HepG2 (cell line): ENCODE data around the gene CRAT.

Experiments used
- ATM ChIP-seq: fragments of 450-650 bp; IDR thresholded peaks from 2 replicates; pipeline ENCODE4 v1.7.1; 2017; ENCODE audit warnings: mild to moderate bottlenecking, borderline replicate concordance
- CTCF ChIP-seq: sonication (generic); formaldehyde crosslinking; IDR thresholded peaks from 2 replicates; pipeline ENCODE4 v1.5.0; 2020; ENCODE audit warnings: mild to moderate bottlenecking, missing genetic modification reagents, moderate library complexity
- FOXP1 ChIP-seq, 2 experiments: fragments of 450-650 bp in 1 of 2; IDR thresholded peaks; 2 replicates each; pipeline ENCODE4 v1.6.1; 2017 to 2018; ENCODE audit warnings: antibody characterized with exemption in 1 of 2
- MTA1 ChIP-seq: sonication (generic); formaldehyde crosslinking; IDR thresholded peaks from 2 replicates; pipeline ENCODE4 v1.4.0; 2020; ENCODE audit warnings: missing genetic modification reagents, mild to moderate bottlenecking, borderline replicate concordance
- POLR2A ChIP-seq, 2 experiments: IDR thresholded peaks; 2 replicates each; pipeline ENCODE4 v1.6.1; 2011; ENCODE audit warnings: low read depth in 2 of 2, low read length in 2 of 2, mild to moderate bottlenecking in 1 of 2, moderate library complexity in 1 of 2; ENCODE audit not compliant: insufficient read depth in 1 of 2
- RBM39 ChIP-seq: fragments of 200-400 bp; formaldehyde crosslinking; IDR thresholded peaks from one replicate; pipeline ENCODE4 v1.6.1; 2018; ENCODE audit warnings: antibody characterized with exemption, mild to moderate bottlenecking, low read depth, low read length; ENCODE audit not compliant: poor library complexity, severe bottlenecking
- SIN3A ChIP-seq: IDR thresholded peaks from 2 replicates; pipeline ENCODE4 v1.6.1; 2011; ENCODE audit warnings: low read depth, mild to moderate bottlenecking, control low read depth, low read length, borderline replicate concordance
- SRF ChIP-seq: IDR thresholded peaks from 2 replicates; pipeline ENCODE4 v1.6.1; 2011; ENCODE audit warnings: mild to moderate bottlenecking, low read depth, low read length, moderate library complexity
- SRSF1 ChIP-seq: fragments of 200-400 bp; formaldehyde crosslinking; optimal IDR thresholded peaks from 2 replicates; pipeline ENCODE3; 2017; ENCODE audit warnings: mild to moderate bottlenecking, low read depth, low read length, moderate library complexity
- ZNF160 ChIP-seq: sonication (generic); formaldehyde crosslinking; IDR thresholded peaks from 2 replicates; pipeline ENCODE4 v1.8.0; 2022; ENCODE audit warnings: mild to moderate bottlenecking, inconsistent platforms, missing genetic modification reagents
- ZNF687 ChIP-seq: sonication (generic); formaldehyde crosslinking; IDR thresholded peaks from 2 replicates; pipeline ENCODE4 v1.5.1; 2020; ENCODE audit warnings: mild to moderate bottlenecking, missing genetic modification reagents, moderate library complexity
- ZNF784 ChIP-seq: sonication (generic); formaldehyde crosslinking; IDR thresholded peaks from 2 replicates; pipeline ENCODE4 v1.5.1; 2020; ENCODE audit warnings: missing genetic modification reagents, mild to moderate bottlenecking, borderline replicate concordance

- TF ChIP-seq ZNF784 (CRISPR knock-in tag) (no peak), CTCF (CRISPR knock-in tag) (no peak), SRF (no peak), FOXP1 (IDR thresholded peaks at IDR 0.05) (no peak), FOXP1 (CRISPR knock-in tag; IDR thresholded peaks at IDR 0.05) (no peak), ZNF687 (CRISPR knock-in tag) (no peak), POLR2A (IDR thresholded peaks at IDR 0.05; ENCODE audit: insufficient read depth in 1 of 2, low read depth in 2 of 2, low read length in 2 of 2) (no peak), ATM (no peak), MTA1 (CRISPR knock-in tag) (no peak), SRSF1 (no peak), RBM39 (no peak), SIN3A (no peak), ZNF160 (CRISPR knock-in tag) (no peak)
Observed at GRCh38 chr9:129128689-129129088, 18.1 kb upstream of the CRAT start.
